Mucosa of rectum (tissue), 2 donors: Measurements from ENCODE around the gene SBK1.
"Not testable (repeated sequence)": the region's sequence is repeated elsewhere in the genome, so short reads cannot be mapped to it uniquely, and the experiment has no call there.

Experiments
- H3K27ac ChIP-seq, 2 donors: one replicate each; pipeline ENCODE4 v1.7.0; 2013; ENCODE audit warnings: inconsistent platforms in 2 of 2, low read depth in 2 of 2, low read length in 2 of 2
- H3K27me3 ChIP-seq, 2 donors: one replicate each; pipeline ENCODE4 v1.7.0; 2013; ENCODE audit warnings: low read length in 2 of 2; ENCODE audit not compliant: control insufficient read depth in 2 of 2, insufficient read depth in 2 of 2
- H3K36me3 ChIP-seq, 2 donors: one replicate each; pipeline ENCODE4 v1.7.0; 2013; ENCODE audit warnings: low read length in 2 of 2; ENCODE audit not compliant: control insufficient read depth in 2 of 2, insufficient read depth in 2 of 2
- H3K4me1 ChIP-seq, 2 donors: one replicate each; pipeline ENCODE4 v1.7.0; 2013; ENCODE audit warnings: low read length in 2 of 2, mild to moderate bottlenecking in 1 of 2; ENCODE audit not compliant: control insufficient read depth in 2 of 2, insufficient read depth in 2 of 2
- H3K4me3 ChIP-seq, 2 donors: one replicate each; pipeline ENCODE4 v1.7.0; 2013; ENCODE audit warnings: low read length in 2 of 2
- H3K9ac ChIP-seq, 2 donors: one replicate each; pipeline ENCODE4 v1.7.0; 2013; ENCODE audit warnings: low read length in 2 of 2, low read depth in 1 of 2, mild to moderate bottlenecking in 1 of 2
- H3K9me3 ChIP-seq, 2 donors: one replicate each; pipeline ENCODE4 v1.7.0; 2013; ENCODE audit warnings: low read length in 2 of 2; ENCODE audit not compliant: control insufficient read depth in 2 of 2
- donor health status: healthy.
- donor health status: Normal muscosa, but diverticular disease.

The SBK1 gene

DNA sequence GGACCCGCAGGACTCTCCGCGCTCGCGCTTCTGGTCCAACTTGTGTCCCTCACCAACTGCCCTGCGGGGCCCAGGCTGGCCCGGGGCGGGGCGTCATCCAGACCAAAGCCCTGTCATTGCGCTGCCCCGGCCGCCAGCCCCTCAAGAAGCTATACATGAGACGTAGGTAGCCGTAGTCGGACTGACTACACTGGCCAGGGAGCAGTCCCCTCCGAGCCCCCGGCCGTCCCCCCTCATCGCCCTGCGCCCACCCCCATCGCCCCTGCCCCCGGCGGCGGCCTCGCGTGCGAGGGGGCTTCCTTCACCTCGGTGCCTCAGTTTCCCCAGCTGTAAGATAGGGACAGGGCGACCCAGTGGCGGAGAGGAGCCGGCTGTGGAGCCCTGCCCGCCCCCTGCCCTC, 75.6 kb downstream of the SBK1 start:
- not testable (repeated sequence) for H3K4me3 ChIP-seq, H3K4me1 ChIP-seq, H3K9me3 ChIP-seq, H3K27ac ChIP-seq, H3K27me3 ChIP-seq, H3K36me3 ChIP-seq, H3K9ac ChIP-seq
